ENCODE data around the gene DAPP1.
"Not testable (repeated sequence)": the region's sequence is repeated elsewhere in the genome, so short reads cannot be mapped to it uniquely, and the experiment has no call there.

The DAPP1 gene

GRCh38 chr4:99825272-99825671, 8.6 kb downstream of the DAPP1 start:
- DNase-seq = no peak

- DNase-seq = no peak
Measured at GRCh38 chr4:99826016-99826415, 9.4 kb downstream of the DAPP1 start.

GRCh38 chr4:99827454-99827853, 10.8 kb downstream of the DAPP1 start:
- DNase-seq = no peak

GRCh38 chr4:99827857-99828256, 11.2 kb downstream of the DAPP1 start:
- DNase-seq = no peak

- no peak for DNase-seq
Measured at GRCh38 chr4:99828477-99828876, 11.8 kb downstream of the DAPP1 start.

GRCh38 chr4:99830051-99830450, 13.4 kb downstream of the DAPP1 start:
- not testable (repeated sequence) for DNase-seq

GRCh38 chr4:99832321-99832720, 15.7 kb downstream of the DAPP1 start:
- no peak for DNase-seq

GRCh38 chr4:99832758-99833157, 16.1 kb downstream of the DAPP1 start:
- no peak for DNase-seq

GRCh38 chr4:99833756-99834155, 17.1 kb downstream of the DAPP1 start:
- DNase-seq = no peak

- DNase-seq = no peak
Measured at GRCh38 chr4:99834569-99834968, 17.9 kb downstream of the DAPP1 start.

- no peak for DNase-seq
Measured at GRCh38 chr4:99835942-99836341, 19.3 kb downstream of the DAPP1 start.

- DNase-seq = no peak
Measured at GRCh38 chr4:99838927-99839326, 22.3 kb downstream of the DAPP1 start.

GRCh38 chr4:99841129-99841528, 24.5 kb downstream of the DAPP1 start:
- no peak for DNase-seq

GRCh38 chr4:99843413-99843812, 26.8 kb downstream of the DAPP1 start:
- DNase-seq = no peak

- no peak for DNase-seq
Measured at GRCh38 chr4:99844048-99844447, 27.4 kb downstream of the DAPP1 start.

- no peak for DNase-seq
Measured at GRCh38 chr4:99845179-99845578, 28.6 kb downstream of the DAPP1 start.

GRCh38 chr4:99845708-99846469, 29.3 kb downstream of the DAPP1 start:
- no peak for DNase-seq

- DNase-seq = no peak
Measured at GRCh38 chr4:99846891-99847290, 30.3 kb downstream of the DAPP1 start.

- no peak for DNase-seq
Measured at GRCh38 chr4:99847362-99847976, 30.8 kb downstream of the DAPP1 start.

- no peak for DNase-seq
Measured at GRCh38 chr4:99848591-99849001, 32.0 kb downstream of the DAPP1 start.

- DNase-seq = no peak
Measured at GRCh38 chr4:99852199-99852749, 35.6 kb downstream of the DAPP1 start.

- DNase-seq = no peak
Measured at GRCh38 chr4:99853190-99853589, 36.6 kb downstream of the DAPP1 start.

GRCh38 chr4:99853999-99854398, 37.4 kb downstream of the DAPP1 start:
- no peak for DNase-seq

- DNase-seq = no peak
Measured at GRCh38 chr4:99855678-99856077, 39.1 kb downstream of the DAPP1 start.

Measured in EL (cell line).